Measurements from ENCODE around the gene ALKBH2. TPM values are rescaled to one million over a fixed set of nuclear protein-coding genes. Genes with fewer than 3 reads are reported as not detected.

The ALKBH2 gene
- total and polyA plus RNA-seq, 2 of the 8 experiments (the other 6 are each of a cell fraction or from before 2014, with no cell fraction given): 19.1 to 22.5 TPM

- H3K79me1 ChIP-seq (ENCODE audit: low read depth, low read length): no peaks in the 10 kb centered on the region; the same call in 1 of the 2 replicates
- ChIA-PET CTCF (ENCODE audit: partially characterized antibody) (interaction anchor here (0.6 to 4.3 kb wide), 15 partner anchors 10 to 453 kb away, joined by 3 to 18 read pairs (median 4); partner anchors contain the start of gene ACACB), POLR2A (ENCODE audit: partially characterized antibody) (interaction anchor here (0.6 to 2.5 kb wide), 4 partner anchors 10 to 291 kb away, joined by 4 to 8 read pairs (median 6); no protein-coding TSS in a partner anchor)
- H2BK120ac ChIP-seq (replicated peaks; ENCODE audit: low read depth, low read length): no peak overlapping the region
- H3K9me3 ChIP-seq (ENCODE audit: insufficient read depth in 2 of 2, low read depth in 1 of 2, low read length in 1 of 2): no peaks in the 10 kb centered on the region
- H3K36me3 ChIP-seq (ENCODE audit: control insufficient read depth in 2 of 4, insufficient read depth in 4 of 4, low read length in 3 of 4): peaks cover 0 to 9% (median 4%) of the 10 kb centered on the region in 4 experiments; a peak in 6 of 8 replicates
- 83% methylated on average over 6 of the region's 6 CpGs; no CpG with 5 or more reads in 1 of the 2 experiments for WGBS, 2 experiments (ENCODE audit: extremely low coverage in 1 of 2, insufficient coverage in 1 of 2, insufficient read length in 1 of 2, insufficient replicate concordance in 2 of 2, low coverage in 1 of 2, low lambda C conversion rate in 2 of 2, missing lambda C conversion rate in 1 of 2)
- FAIRE-seq (no peak), DNase-seq (ENCODE audit: low read depth in 1 of 2, low spot score in 2 of 2) (no peak)
- H4K5ac ChIP-seq (ENCODE audit: insufficient read length, low read depth, low read length): no peak overlapping the region
- H3K4me3 ChIP-seq (ENCODE audit: extremely low read depth in 1 of 4, insufficient read depth in 2 of 4, low read depth in 3 of 4, low read length in 4 of 4): peak overlapping the region; percentile 1 to 57 (median 16); a peak in 4 of 8 replicates
- H2BK12ac ChIP-seq (ENCODE audit: low read depth, low read length): 0 out of 2 replicates have a peak overlapping the region, but pooled peaks have one; percentile 68
- H3K23me2 ChIP-seq (ENCODE audit: low read depth, low read length): peaks cover 3% of the 10 kb centered on the region; the same call in 1 of the 2 replicates
- H4K20me1 ChIP-seq (replicated peaks in 1 of 2; ENCODE audit: control insufficient read depth in 1 of 2, insufficient read depth in 2 of 2, low read length in 2 of 2): no peaks in the 10 kb centered on the region
- H3K18ac ChIP-seq (ENCODE audit: extremely low read depth, low read length): no peak overlapping the region
- peaks cover 0 to 4% of the 10 kb centered on the region in 2 experiments; a peak in 1 of 4 replicates for H3K79me2 ChIP-seq (ENCODE audit: control insufficient read depth in 1 of 2, insufficient read depth in 2 of 2, low read length in 2 of 2)
- 0 out of 2 replicates have a peak overlapping the region, but pooled peaks have one; percentile 71 for H2AFZ ChIP-seq (ENCODE audit: low read length)
- no peak overlapping the region for H3K14ac ChIP-seq (ENCODE audit: insufficient read length)
- no peak overlapping the region for H3K23ac ChIP-seq (ENCODE audit: insufficient read length)
- no peak overlapping the region for H3K9ac ChIP-seq (replicated peaks in 1 of 4; ENCODE audit: extremely low read depth in 1 of 4, low read depth in 3 of 4, low read length in 3 of 4)
- no peak overlapping the region for H4K8ac ChIP-seq (ENCODE audit: extremely low read depth, insufficient read depth, low read length)
- H3K27ac ChIP-seq (ENCODE audit: low read depth, low read length): no peak overlapping the region
- peaks cover 0 to 8% (median 5%) of the 10 kb centered on the region in 4 experiments; a peak in 5 of 7 replicates for H3K27me3 ChIP-seq (replicated peaks in 1 of 4; ENCODE audit: control insufficient read depth in 3 of 4, extremely low read depth in 1 of 4, insufficient read depth in 3 of 4, low read length in 3 of 4)
- H3K4me1 ChIP-seq (replicated peaks in 1 of 4; ENCODE audit: control insufficient read depth in 3 of 4, insufficient read depth in 4 of 4, low read length in 3 of 4): peaks cover 0 to 7% (median 2%) of the 10 kb centered on the region in 4 experiments; a peak in 3 of 7 replicates
- H4K91ac ChIP-seq (replicated peaks; ENCODE audit: insufficient read length, low read length): no peak overlapping the region
- H2BK15ac ChIP-seq (ENCODE audit: low read length): no peak overlapping the region
- TF ChIP-seq POU5F1 (IDR thresholded peaks at IDR 0.05; ENCODE audit: low read depth, low read length) (no peak), GABPA (IDR thresholded peaks at IDR 0.05; ENCODE audit: borderline replicate concordance, insufficient read depth, low read length) (no peak), TEAD4 (IDR thresholded peaks at IDR 0.05; ENCODE audit: low read depth, low read length) (no peak), MAX (IDR thresholded peaks at IDR 0.05) (no peak), HDAC2 (IDR thresholded peaks at IDR 0.05; ENCODE audit: borderline replicate concordance in 1 of 2, low read depth in 2 of 2, low read length in 2 of 2) (no peak)
- no peak overlapping the region for H3K4ac ChIP-seq (replicated peaks; ENCODE audit: insufficient read length, low read depth, low read length)
- H2BK20ac ChIP-seq (ENCODE audit: low read length): no peak overlapping the region
- H2BK5ac ChIP-seq (ENCODE audit: low read depth, low read length): no peak overlapping the region
- no peak overlapping the region for H3K56ac ChIP-seq (replicated peaks; ENCODE audit: insufficient read length, low read depth, low read length)
- H2AK5ac ChIP-seq (ENCODE audit: low read depth, low read length): no peak overlapping the region
- H3K4me2 ChIP-seq (ENCODE audit: insufficient read depth in 1 of 2, low read depth in 2 of 2, low read length in 2 of 2): peak overlapping the region; percentile 13 to 64
These were observed 713 bp downstream of the ALKBH2 start for GRCh38 chr12:109092497-109093021.

All from H1 (cell line).